H1 (cell line): ENCODE results near the gene WLS. TPM values are rescaled to one million over a fixed set of nuclear protein-coding genes. Genes with fewer than 3 reads are reported as not detected.

Experiments
- CHD7 ChIP-seq: fragments of 300-600 bp; sonication (generic); IDR thresholded peaks from 2 replicates; pipeline ENCODE4 v1.7.1; 2012; ENCODE audit warnings: low read length, moderate library complexity, mild to moderate bottlenecking, inconsistent platforms; ENCODE audit not compliant: insufficient replicate concordance
- HDAC2 ChIP-seq, 2 experiments: fragments of 300-600 bp in 1 of 2; sonication (generic) in 1 of 2; IDR thresholded peaks; 2 replicates each; pipeline ENCODE4 v1.6.1; 2011 to 2012; ENCODE audit warnings: low read depth in 2 of 2, low read length in 2 of 2, mild to moderate bottlenecking in 2 of 2, moderate library complexity in 2 of 2, borderline replicate concordance in 1 of 2, inconsistent platforms in 1 of 2
- POLR2AphosphoS5 ChIP-seq: IDR thresholded peaks from 2 replicates; pipeline ENCODE4 v1.6.1; 2011; ENCODE audit warnings: low read depth, low read length
- polyA plus RNA-seq, 7 experiments: library from polyadenylated mRNA; depleted of rRNA in 3 of 7; stranded (reverse) in 5 of 7; unstranded in 2 of 7; fragments of >200 nt in 5 of 7; fragments of 200-250 nt in 2 of 7; gene quantifications; 1 replicate in 5 of 7; 2 replicates in 1 of 7; 4 replicates in 1 of 7; pipeline versions ENCODE4 v1.2.1 to v1.2.3, GENCODE V29; 2011 to 2013; ENCODE audit warnings: missing spikeins in 2 of 7, mixed read lengths in 2 of 7
- total RNA-seq: library from RNA; stranded (reverse); fragmentation: NEBNext Ultra II Directional; extraction: Animal tissue kit (Norgen Biotek cat#: 25700); gene quantifications from 2 replicates; pipeline ENCODE4 v1.2.1, GENCODE V29; 2021

WLS gene
- total and polyA plus RNA-seq, 2 of the 8 experiments (the other 6 are each of a cell fraction or from before 2014, with no cell fraction given): 1.2 to 2.7 TPM

DNA sequence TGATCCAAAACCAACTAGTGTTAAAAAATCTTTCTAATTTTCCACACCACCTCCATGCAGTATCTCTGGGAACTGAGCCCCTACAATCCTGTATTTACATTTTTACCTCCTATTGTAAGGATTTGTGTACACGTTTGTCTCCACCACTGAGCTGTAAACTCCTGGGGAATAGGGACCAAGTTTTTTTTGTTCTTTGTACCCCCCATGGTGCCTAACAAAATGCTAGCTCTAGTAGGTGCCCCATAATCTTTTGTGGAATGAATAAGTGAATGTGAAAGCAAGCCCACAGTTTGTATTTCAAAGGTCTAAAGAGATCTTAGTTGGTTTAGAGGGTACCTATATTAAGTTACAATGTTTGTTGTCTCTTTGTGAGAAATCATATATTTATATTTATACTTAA is 879 bp upstream of the WLS start (continued):
- no peak for TF ChIP-seq CHD7
- peak in 1 of 2 experiments; percentile 54; a peak in 1 of 4 replicates for TF ChIP-seq HDAC2 (IDR thresholded peaks at IDR 0.05; ENCODE audit: borderline replicate concordance in 1 of 2, low read depth in 2 of 2, low read length in 2 of 2)
- TF ChIP-seq POLR2AphosphoS5: no peak
- TF ChIP-seq, all 59 proteins: peak for 1
